Endothelial cell of umbilical vein (primary cell): ENCODE results near the gene CHMP3. TPM values are rescaled to one million over a fixed set of nuclear protein-coding genes. Genes with fewer than 3 reads are reported as not detected.

ENCODE experiments used
- BruUV-seq: library from RNA; stranded (reverse); fragments of 400-500 nt; replicated peaks from 2 replicates; lab custom pipeline; 2021; lab: Mats Ljungman, UMichigan
- CTCF ChIA-PET: fragments of 300-600, 350-600 bp; sonication (Branson Sonifier 250); formaldehyde crosslinking; loops from one replicate; lab custom pipeline; 2021; ENCODE audit warnings: antibody characterized with exemption, inconsistent platforms; lab: Charles Lee
- POLR2A ChIA-PET: fragments of 300-600, 350-600 bp; sonication (Branson Sonifier 250); formaldehyde crosslinking; loops from one replicate; lab custom pipeline; 2021; ENCODE audit warnings: antibody characterized with exemption, inconsistent platforms; lab: Charles Lee
- DNase-seq: peaks from one replicate; pipeline ENCODE4 v3.0.0-alpha.2; 2011; ENCODE audit warnings: low read depth, low spot score
- FAIRE-seq: peaks from 2 replicates; lab custom pipeline; 2011; peaks lifted over from hg19 to GRCh38; lab: Jason Lieb, UNC
- H2AFZ ChIP-seq: 2 replicates; pipeline ENCODE4 v1.6.0; 2012; ENCODE audit warnings: low read depth, low read length, control low read depth, inconsistent platforms
- H3K27ac ChIP-seq: 2 replicates; pipeline ENCODE4 v1.5.1; 2011; ENCODE audit warnings: low read depth, mild to moderate bottlenecking, control low read depth, low read length, moderate library complexity; ENCODE audit not compliant: insufficient read depth
- H3K27me3 ChIP-seq, 2 experiments: 2 replicates each; pipeline versions ENCODE4 v1.6.0 to v1.6.1; 2011; ENCODE audit warnings: low read length in 2 of 2, mixed read lengths in 1 of 2; ENCODE audit not compliant: control insufficient read depth in 2 of 2, insufficient read depth in 2 of 2
- H3K36me3 ChIP-seq, 2 experiments: 2 replicates in 1 of 2; 3 replicates in 1 of 2; pipeline ENCODE4 v1.5.1; 2011; ENCODE audit warnings: low read length in 2 of 2, mild to moderate bottlenecking in 1 of 2, moderate library complexity in 1 of 2; ENCODE audit not compliant: control insufficient read depth in 2 of 2, insufficient read depth in 2 of 2; ENCODE audit errors: extremely low read depth in 1 of 2
- H3K4me1 ChIP-seq: 3 replicates; pipeline ENCODE4 v1.5.1; 2011; ENCODE audit warnings: mild to moderate bottlenecking, low read length; ENCODE audit not compliant: control insufficient read depth, insufficient read depth; ENCODE audit errors: extremely low read depth
- H3K4me2 ChIP-seq: 2 replicates; pipeline ENCODE4 v1.6.1; 2011; ENCODE audit warnings: low read length, control low read depth, mixed read lengths; ENCODE audit not compliant: insufficient read depth
- H3K4me3 ChIP-seq, 3 experiments: fragments of 200-600 bp in 1 of 3; sonication (generic), shearing (Covaris generic) in 1 of 3; replicated peaks in 1 of 3; 2 replicates each; pipeline ENCODE4 v1.5.1; 2011 to 2016; ENCODE audit warnings: control low read depth in 3 of 3, low read length in 3 of 3, mild to moderate bottlenecking in 2 of 3, inconsistent platforms in 1 of 3, low read depth in 1 of 3, moderate library complexity in 1 of 3; ENCODE audit not compliant: insufficient read depth in 1 of 3
- H3K79me2 ChIP-seq: 2 replicates; pipeline ENCODE4 v1.6.0; 2012; ENCODE audit warnings: low read length, inconsistent platforms; ENCODE audit not compliant: control insufficient read depth, insufficient read depth
- H3K9ac ChIP-seq: replicated peaks from 2 replicates; pipeline ENCODE3; 2011; ENCODE audit warnings: low read length, control low read depth; ENCODE audit not compliant: insufficient read depth; ENCODE audit errors: extremely low read depth
- H3K9me1 ChIP-seq: replicated peaks from 3 replicates; pipeline ENCODE4 v1.6.0; 2011; ENCODE audit warnings: mild to moderate bottlenecking, low read length; ENCODE audit not compliant: control insufficient read depth, insufficient read depth; ENCODE audit errors: extremely low read depth
- H3K9me3 ChIP-seq: replicated peaks from 2 replicates; pipeline ENCODE4 v1.5.1; 2012; ENCODE audit warnings: low read length, inconsistent platforms; ENCODE audit not compliant: control insufficient read depth, insufficient read depth
- H4K20me1 ChIP-seq: replicated peaks from 2 replicates; pipeline ENCODE3; 2011; ENCODE audit warnings: mild to moderate bottlenecking, low read length; ENCODE audit not compliant: control insufficient read depth, insufficient read depth; ENCODE audit errors: extremely low read depth
- CTCF ChIP-seq, 2 donors: IDR thresholded peaks; 1 replicate in 1 of 2; 2 replicates in 1 of 2; pipeline ENCODE4 v1.5.1; 2011; ENCODE audit warnings: low read length in 2 of 2, mild to moderate bottlenecking in 2 of 2, moderate library complexity in 2 of 2, control low read depth in 1 of 2, inconsistent platforms in 1 of 2, low read depth in 1 of 2; ENCODE audit not compliant: insufficient read depth in 1 of 2; ENCODE audit errors: extremely low read depth in 1 of 2
- EZH2 ChIP-seq: IDR thresholded peaks from 2 replicates; pipeline ENCODE4 v1.6.1; 2012; ENCODE audit warnings: borderline replicate concordance, low read depth, mild to moderate bottlenecking, moderate library complexity, low read length, inconsistent platforms; ENCODE audit not compliant: severe bottlenecking
- FOS ChIP-seq: IDR thresholded peaks from 2 replicates; pipeline ENCODE4 v1.6.1; 2011; ENCODE audit warnings: mild to moderate bottlenecking, low read length, moderate library complexity, borderline replicate concordance; ENCODE audit not compliant: insufficient read depth
- GATA2 ChIP-seq: IDR thresholded peaks from 2 replicates; pipeline ENCODE4 v1.7.0; 2011; ENCODE audit warnings: low read depth, mild to moderate bottlenecking, moderate library complexity, mixed read lengths, low read length; ENCODE audit not compliant: insufficient read length, insufficient read depth
- JUN ChIP-seq: IDR thresholded peaks from 2 replicates; pipeline ENCODE4 v1.6.1; 2011; ENCODE audit warnings: borderline replicate concordance, low read depth; ENCODE audit not compliant: insufficient read length, insufficient read depth
- MAX ChIP-seq: IDR thresholded peaks from 2 replicates; pipeline ENCODE4 v1.6.1; 2011; ENCODE audit not compliant: insufficient read depth, insufficient read length
- MYC ChIP-seq: IDR thresholded peaks from one replicate; pipeline ENCODE4 v1.6.1; 2011; ENCODE audit warnings: mild to moderate bottlenecking, low read depth, low read length
- POLR2A ChIP-seq: IDR thresholded peaks from 2 replicates; pipeline ENCODE4 v1.6.1; 2012; ENCODE audit warnings: low read depth, mild to moderate bottlenecking, control low read depth, low read length
- POLR2AphosphoS5 ChIP-seq: IDR thresholded peaks from 2 replicates; pipeline ENCODE4 v1.6.1; 2012; ENCODE audit warnings: low read depth, mild to moderate bottlenecking, control low read depth, low read length, moderate library complexity; ENCODE audit not compliant: insufficient read depth
- dilution Hi-C: fragments of 300-500 bp; cut with MboI; formaldehyde crosslinking; loops from one replicate; pipeline ENCODE4 v1.15.0; 2019; ENCODE audit warnings: low sequenced_read_pairs; ENCODE audit not compliant: extremely low pct_ligation_motif_present
- intact Hi-C: fragments of 100-400 bp; cut with micrococcal nuclease; formaldehyde crosslinking; loops from one replicate; pipeline ENCODE4 v1.10.0; 2022
- polyA plus RNA-seq, 4 experiments: library from polyadenylated mRNA; depleted of rRNA in 3 of 4; stranded (reverse) in 3 of 4; unstranded in 1 of 4; fragments of >200 nt; gene quantifications; 2 replicates each; pipeline versions ENCODE4 v1.2.1 to v1.2.3, GENCODE V29; 2011 to 2012; ENCODE audit warnings: missing spikeins in 1 of 4
- total RNA-seq: library from RNA; stranded (reverse); gene quantifications from 2 replicates; pipeline ENCODE4 v1.2.3, GENCODE V29; 2021

The CHMP3 gene
- total and polyA plus RNA-seq, 2 donors (not counting 3 experiments of a cell fraction or from before 2014, with no cell fraction given): 48.1 to 92.2 TPM

GRCh38 chr2:86484385-86484784 is 78.9 kb downstream of the CHMP3 start:
- DNase-seq (no peak), FAIRE-seq (no peak)
- Histone ChIP-seq H3K79me2 (no peaks in the 10 kb centered on the region), H3K27ac (no peak overlapping the region), H3K27me3 (no peaks in the 10 kb centered on the region), H3K4me3 (no peak overlapping the region), H3K9me1 (no peaks in the 10 kb centered on the region), H3K9me3 (no peaks in the 10 kb centered on the region), H4K20me1 (no peaks in the 10 kb centered on the region), H2AFZ (no peak overlapping the region), H3K4me2 (no peak overlapping the region), H3K36me3 (peaks cover 33 to 36% of the 10 kb centered on the region in 2 experiments), H3K9ac (no peak overlapping the region), H3K4me1 (no peaks in the 10 kb centered on the region)
- BruUV-seq: no TSS peak
- ChIA-PET POLR2A (no interaction called here), CTCF (no interaction called here)
- dilution Hi-C loops: no loop called here
- intact Hi-C loops: no loop called here
- TF ChIP-seq JUN (no peak), CTCF (IDR thresholded peaks at IDR 0.05; ENCODE audit: extremely low read depth in 1 of 2, insufficient read depth in 1 of 2, low read depth in 1 of 2, low read length in 2 of 2) (no peak), FOS (no peak), POLR2A (no peak), EZH2 (no peak), POLR2AphosphoS5 (no peak), MAX (no peak), GATA2 (no peak), MYC (no peak)
